Measurements from ENCODE around the gene ATP2C2.

- TF ChIP-seq, protein P1, sequence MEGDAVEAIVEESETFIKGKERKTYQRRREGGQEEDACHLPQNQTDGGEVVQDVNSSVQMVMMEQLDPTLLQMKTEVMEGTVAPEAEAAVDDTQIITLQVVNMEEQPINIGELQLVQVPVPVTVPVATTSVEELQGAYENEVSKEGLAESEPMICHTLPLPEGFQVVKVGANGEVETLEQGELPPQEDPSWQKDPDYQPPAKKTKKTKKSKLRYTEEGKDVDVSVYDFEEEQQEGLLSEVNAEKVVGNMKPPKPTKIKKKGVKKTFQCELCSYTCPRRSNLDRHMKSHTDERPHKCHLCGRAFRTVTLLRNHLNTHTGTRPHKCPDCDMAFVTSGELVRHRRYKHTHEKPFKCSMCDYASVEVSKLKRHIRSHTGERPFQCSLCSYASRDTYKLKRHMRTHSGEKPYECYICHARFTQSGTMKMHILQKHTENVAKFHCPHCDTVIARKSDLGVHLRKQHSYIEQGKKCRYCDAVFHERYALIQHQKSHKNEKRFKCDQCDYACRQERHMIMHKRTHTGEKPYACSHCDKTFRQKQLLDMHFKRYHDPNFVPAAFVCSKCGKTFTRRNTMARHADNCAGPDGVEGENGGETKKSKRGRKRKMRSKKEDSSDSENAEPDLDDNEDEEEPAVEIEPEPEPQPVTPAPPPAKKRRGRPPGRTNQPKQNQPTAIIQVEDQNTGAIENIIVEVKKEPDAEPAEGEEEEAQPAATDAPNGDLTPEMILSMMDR (IDR thresholded peaks at IDR 0.05; ENCODE audit: low read length) = no peak
- no peak for TF ChIP-seq EZH2phosphoT487 (IDR thresholded peaks at IDR 0.05; ENCODE audit: low read length)
- TF ChIP-seq EZH2 (optimal IDR thresholded peaks at IDR 0.05; ENCODE audit: low read depth, low read length) = no peak
Observed at GRCh38 chr16:84498859-84499620, 130.7 kb downstream of the ATP2C2 start.
